ENCODE data around the gene MKS1. TPM values are rescaled to one million over a fixed set of nuclear protein-coding genes. Genes with fewer than 3 reads are reported as not detected.
A peak's percentile ranks its signal among the peaks of the same experiment; 100 is the strongest.

Gene MKS1
- total RNA-seq, 1 experiment from 2014 or later = 29.8 TPM

GRCh38 chr17:58195518-58196123 lies 23.4 kb downstream of the MKS1 start:
- H3K4me1 ChIP-seq (ENCODE audit: control insufficient read depth in 1 of 2, insufficient read depth in 2 of 2, low read length in 2 of 2) = peaks cover 0 to 9% of the 10 kb centered on the region in 2 experiments; a peak in 1 of 4 replicates
- no peaks in the 10 kb centered on the region for H3K9me2 ChIP-seq (ENCODE audit: insufficient read depth)
- no peaks in the 10 kb centered on the region for H4K20me1 ChIP-seq (ENCODE audit: insufficient read depth)
- ChIA-PET RAD21 (ENCODE audit: low non-redundant PET in 1 of 2, low total read pairs in 2 of 2, uncharacterized antibody in 2 of 2, unreplicated experiment in 2 of 2) (no interaction called here), CTCF (interaction anchor here (0.8 kb wide), 1 partner anchor 253 kb away, joined by 3 read pairs; no protein-coding TSS in a partner anchor), POLR2A (interaction anchor here (0.6 kb wide), 1 partner anchor 19 kb away, joined by 10 read pairs; no protein-coding TSS in a partner anchor)
- intact Hi-C loops (cut with micrococcal nuclease) = no loop called here
- DNase-seq (ENCODE audit: low read depth, low spot score) (no peak), ATAC-seq (no peak)
- H3K4me3 ChIP-seq (replicated peaks in 1 of 2; ENCODE audit: low read depth in 1 of 2, low read length in 2 of 2) = no peak overlapping the region
- no peak overlapping the region for H3K27ac ChIP-seq (ENCODE audit: low read depth, low read length)
- H3K36me3 ChIP-seq (ENCODE audit: control insufficient read depth in 1 of 2, insufficient read depth in 2 of 2, low read length in 2 of 2) = no peaks in the 10 kb centered on the region
- H3K9me3 ChIP-seq (ENCODE audit: control insufficient read depth in 1 of 2, insufficient read depth in 1 of 2, low read depth in 1 of 2, low read length in 2 of 2) = no peaks in the 10 kb centered on the region
- H3K9ac ChIP-seq (ENCODE audit: low read length) = no peak overlapping the region
- BruUV-seq (replicated peaks) = no TSS peak
- no peak overlapping the region for H3K4me2 ChIP-seq (ENCODE audit: low read length)
- H3K79me2 ChIP-seq (ENCODE audit: insufficient read depth, low read length) = no peaks in the 10 kb centered on the region
- H2AFZ ChIP-seq (ENCODE audit: low read depth, low read length, poor library complexity, severe bottlenecking) = no peak overlapping the region
- H3K27me3 ChIP-seq (ENCODE audit: insufficient read depth, low read length) = no peaks in the 10 kb centered on the region; the same call in 1 of the 2 replicates
- TF ChIP-seq EZH2 (IDR thresholded peaks at IDR 0.05) (no peak), ZFX (IDR thresholded peaks at IDR 0.05) (no peak)

GRCh38 chr17:58193641-58194255 lies 25.3 kb downstream of the MKS1 start:
- no peaks in the 10 kb centered on the region for H4K20me1 ChIP-seq (ENCODE audit: insufficient read depth)
- BruUV-seq (replicated peaks) = no TSS peak
- no peak overlapping the region for H3K27ac ChIP-seq (ENCODE audit: low read depth, low read length)
- CTCF ChIA-PET = no interaction called here
- H3K4me2 ChIP-seq (ENCODE audit: low read length) = no peak overlapping the region
- no peaks in the 10 kb centered on the region; the same call in 1 of the 2 replicates for H3K27me3 ChIP-seq (ENCODE audit: insufficient read depth, low read length)
- RAD21 ChIA-PET (ENCODE audit: low non-redundant PET in 1 of 2, low total read pairs in 2 of 2, uncharacterized antibody in 2 of 2, unreplicated experiment in 2 of 2) = no interaction called here
- H3K4me1 ChIP-seq (ENCODE audit: control insufficient read depth in 1 of 2, insufficient read depth in 2 of 2, low read length in 2 of 2) = peaks cover 8 to 18% of the 10 kb centered on the region in 2 experiments
- no peaks in the 10 kb centered on the region for H3K36me3 ChIP-seq (ENCODE audit: control insufficient read depth in 1 of 2, insufficient read depth in 2 of 2, low read length in 2 of 2)
- H3K4me3 ChIP-seq (replicated peaks in 1 of 2; ENCODE audit: low read depth in 1 of 2, low read length in 2 of 2) = no peak overlapping the region
- intact Hi-C loops (cut with micrococcal nuclease) = no loop called here
- H2AFZ ChIP-seq (ENCODE audit: low read depth, low read length, poor library complexity, severe bottlenecking) = no peak overlapping the region
- H3K9me2 ChIP-seq (ENCODE audit: insufficient read depth) = no peaks in the 10 kb centered on the region
- DNase-seq (ENCODE audit: low read depth, low spot score) (no peak), ATAC-seq (no peak)
- H3K9me3 ChIP-seq (ENCODE audit: control insufficient read depth in 1 of 2, insufficient read depth in 1 of 2, low read depth in 1 of 2, low read length in 2 of 2) = no peaks in the 10 kb centered on the region
- TF ChIP-seq CTCF (IDR thresholded peaks at IDR 0.05 in 2 of 3, conservative IDR thresholded peaks at IDR 0.05 in 1 of 3; ENCODE audit: borderline replicate concordance in 1 of 3, insufficient read depth in 1 of 3, low read depth in 2 of 3, low read length in 2 of 3) (peak in 2 of 3 experiments; percentile 27 to 34; a peak in 3 of 6 replicates), EGR1 (IDR thresholded peaks at IDR 0.05; ENCODE audit: low read depth) (no peak)
- H3K9ac ChIP-seq (ENCODE audit: low read length) = no peak overlapping the region
- no peaks in the 10 kb centered on the region for H3K79me2 ChIP-seq (ENCODE audit: insufficient read depth, low read length)
- POLR2A ChIA-PET = no interaction called here

Data from HCT116 (cell line).